GM12874 (cell line): ENCODE data around the gene RIN3.

Experiments used
- CTCF ChIP-seq: IDR thresholded peaks from 2 replicates; pipeline ENCODE4 v1.5.1; 2011; ENCODE audit warnings: low read depth, mild to moderate bottlenecking, control low read depth, low read length, moderate library complexity; ENCODE audit not compliant: insufficient read depth

The RIN3 gene

GRCh38 chr14:92631098-92631497 is 117.5 kb downstream of the RIN3 start:
- no peak for TF ChIP-seq CTCF

GRCh38 chr14:92632546-92633273 is 119.1 kb downstream of the RIN3 start:
- TF ChIP-seq CTCF: no peak

- TF ChIP-seq CTCF: no peak
Measured at GRCh38 chr14:92633274-92633616, 119.7 kb downstream of the RIN3 start.

- TF ChIP-seq CTCF: no peak
Measured at GRCh38 chr14:92633724-92634123, 120.1 kb downstream of the RIN3 start.

GRCh38 chr14:92635031-92635430 is 121.5 kb downstream of the RIN3 start:
- no peak for TF ChIP-seq CTCF

GRCh38 chr14:92635896-92636295 is 122.3 kb downstream of the RIN3 start:
- TF ChIP-seq CTCF: no peak

- no peak for TF ChIP-seq CTCF
Measured at GRCh38 chr14:92637228-92637627, 123.6 kb downstream of the RIN3 start.
